T-helper 2 cell (primary cell): ENCODE measurements around the gene ALKBH8.
"Not testable (repeated sequence)": the region's sequence is repeated elsewhere in the genome, so short reads cannot be mapped to it uniquely, and the experiment has no call there.

Experiments
- DNase-seq, 5 experiments: peaks; one replicate each; pipeline versions ENCODE4 v3.0.0 to v3.0.0-alpha.2; 2012 to 2022

ALKBH8 gene

DNA sequence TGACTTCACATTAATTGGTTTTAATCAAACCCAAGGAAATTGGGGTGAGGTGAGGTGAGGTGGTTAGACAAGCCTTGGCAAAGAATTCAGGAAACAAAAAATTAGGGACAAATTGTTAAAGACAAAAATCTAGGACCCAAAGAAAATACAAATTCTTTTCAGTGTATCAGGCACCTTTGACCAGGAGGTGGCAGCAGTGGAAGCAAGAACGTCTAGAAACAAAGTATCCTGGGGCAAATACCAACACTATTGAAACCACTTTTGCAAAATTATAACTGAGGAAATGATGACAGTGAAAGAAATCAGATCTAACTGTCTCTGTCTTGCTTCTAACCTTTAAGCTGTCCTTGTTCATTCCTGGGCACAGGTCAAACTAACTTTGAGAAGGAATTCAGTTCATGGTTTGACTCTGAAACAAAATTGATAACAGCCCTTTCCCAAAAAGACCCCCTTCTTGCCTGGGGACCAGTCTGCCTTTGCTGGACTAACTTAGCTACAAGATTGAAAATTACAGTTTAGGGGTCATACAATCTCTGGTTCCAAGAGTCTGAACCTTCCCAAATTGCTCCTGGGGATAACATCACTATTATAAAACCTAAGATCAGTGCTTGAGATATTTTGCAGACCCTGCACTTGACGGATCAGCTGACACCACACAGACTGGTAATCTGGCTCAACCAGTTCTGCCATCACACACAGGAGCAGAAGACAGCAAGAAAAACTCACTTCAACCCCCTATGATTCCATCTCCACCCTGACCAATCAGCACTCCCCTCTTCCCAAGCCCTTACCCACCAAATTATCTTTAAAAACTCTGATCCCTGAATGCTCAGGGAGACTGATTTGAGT is 11.2 kb upstream of the ALKBH8 start:
- DNase-seq, result peak in 2 of 5 experiments; percentile 24 to 52

DNA sequence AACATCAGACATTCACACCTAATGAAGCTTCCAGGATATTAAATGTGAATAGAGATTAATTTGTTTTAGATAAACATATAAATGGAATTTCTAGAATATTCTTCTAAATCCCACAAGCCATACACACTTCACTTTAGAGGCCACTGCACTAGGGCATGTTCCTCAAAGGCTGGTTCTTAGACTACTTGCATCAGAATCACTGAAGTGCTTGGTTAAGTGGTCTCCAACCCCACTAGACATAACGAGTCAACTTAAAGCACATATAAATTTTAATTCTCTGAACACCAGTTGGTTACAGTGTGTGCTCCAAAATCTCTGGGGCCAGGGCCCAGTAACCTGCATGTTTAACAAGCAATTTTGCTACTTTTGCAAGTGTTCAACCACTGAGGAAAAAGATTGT is 7.9 kb upstream of the ALKBH8 start:
- DNase-seq, result no peak

- no peak for DNase-seq
These were observed 4.5 kb upstream of the ALKBH8 start for GRCh38 chr11:107570015-107570414.

- DNase-seq, result no peak
These were observed 2.3 kb upstream of the ALKBH8 start for GRCh38 chr11:107567739-107568335.

DNA sequence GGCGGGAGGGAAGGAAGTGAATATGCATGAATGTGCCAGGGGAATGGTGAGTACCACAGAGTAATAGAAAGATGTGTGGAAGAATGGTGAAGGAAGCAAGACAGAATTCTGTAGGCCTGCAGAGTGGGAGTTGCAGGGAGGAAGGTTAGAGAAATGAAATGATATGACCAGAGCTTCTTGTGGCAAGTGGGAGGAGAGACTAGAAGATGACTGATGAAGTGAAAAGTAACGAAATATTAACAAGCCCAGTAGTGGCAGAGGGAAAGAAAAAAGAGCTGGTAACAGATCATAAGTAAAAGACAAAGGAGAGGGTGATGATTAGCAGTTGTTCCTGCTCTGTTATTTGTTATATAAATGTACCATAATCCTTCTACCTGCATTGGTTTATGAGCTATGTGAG is 1.0 kb upstream of the ALKBH8 start:
- DNase-seq, result no peak

DNA sequence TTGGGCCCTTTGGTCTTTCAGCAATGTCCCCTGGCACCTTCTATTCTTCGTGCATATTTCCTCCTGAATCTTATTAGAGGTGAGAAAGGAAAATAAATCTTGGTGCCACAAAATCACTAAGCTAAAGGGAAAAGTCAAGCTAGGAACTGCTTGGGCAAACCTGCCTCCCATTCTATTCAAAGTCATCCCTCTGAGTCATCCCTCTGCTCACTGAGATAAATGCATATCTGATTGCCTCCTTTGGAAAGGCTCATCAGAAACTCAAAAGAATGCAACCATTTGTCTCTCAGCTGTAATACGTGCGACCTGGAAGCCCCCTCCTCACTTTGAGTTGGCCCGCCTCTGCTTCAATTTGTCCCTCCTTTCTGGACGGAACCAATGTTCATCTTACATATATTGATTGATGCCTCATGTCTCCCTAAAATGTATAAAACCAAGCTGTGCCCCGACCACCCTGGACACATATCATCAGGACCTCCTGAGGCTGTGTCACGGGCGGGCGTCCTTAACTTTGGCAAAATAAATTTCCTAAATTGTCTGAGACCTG is 493 bp upstream of the ALKBH8 start:
- not testable (repeated sequence) for DNase-seq

DNA sequence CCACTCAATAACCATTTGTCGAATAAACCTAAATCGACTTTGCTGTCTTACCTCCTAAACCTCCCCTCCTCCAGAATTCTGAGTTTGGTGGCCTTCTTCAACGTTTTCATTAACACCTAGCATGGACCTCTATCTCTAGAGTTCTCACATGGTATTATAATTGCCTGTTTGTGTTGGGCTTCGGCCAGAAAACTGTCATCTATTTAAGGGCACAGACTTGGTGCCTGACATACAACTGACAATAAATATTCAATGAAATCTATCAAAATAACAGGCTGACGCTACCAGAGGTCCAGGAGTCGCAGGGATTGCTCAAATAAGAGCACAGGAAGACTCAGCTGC is 687 bp downstream of the ALKBH8 start:
- no peak for DNase-seq

GRCh38 chr11:107563702-107564101 is 1.8 kb downstream of the ALKBH8 start:
- DNase-seq, result peak in 2 of 5 experiments; percentile 9 to 65

GRCh38 chr11:107562647-107563208 is 2.8 kb downstream of the ALKBH8 start:
- DNase-seq, result no peak

DNA sequence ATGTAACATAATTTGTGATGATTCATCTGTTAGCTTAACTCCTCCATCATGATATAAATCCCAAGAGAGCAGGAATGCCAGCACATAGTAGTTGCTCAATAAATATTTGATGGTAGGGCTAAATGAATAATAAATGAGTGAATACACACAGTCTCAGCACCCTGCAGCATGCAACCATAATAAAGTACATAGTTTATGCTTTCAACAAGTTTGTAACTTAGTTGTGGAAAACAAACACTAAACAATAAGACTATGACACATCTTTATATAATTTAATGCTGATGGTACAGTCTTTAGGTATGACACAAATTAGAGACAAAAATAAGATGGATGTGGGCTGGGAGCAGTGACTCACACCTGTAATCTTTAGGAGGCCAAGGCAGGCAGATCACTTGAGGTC is 3.8 kb downstream of the ALKBH8 start:
- no peak for DNase-seq

- DNase-seq, result no peak
These were observed 15.2 kb downstream of the ALKBH8 start for GRCh38 chr11:107550304-107550703.

DNA sequence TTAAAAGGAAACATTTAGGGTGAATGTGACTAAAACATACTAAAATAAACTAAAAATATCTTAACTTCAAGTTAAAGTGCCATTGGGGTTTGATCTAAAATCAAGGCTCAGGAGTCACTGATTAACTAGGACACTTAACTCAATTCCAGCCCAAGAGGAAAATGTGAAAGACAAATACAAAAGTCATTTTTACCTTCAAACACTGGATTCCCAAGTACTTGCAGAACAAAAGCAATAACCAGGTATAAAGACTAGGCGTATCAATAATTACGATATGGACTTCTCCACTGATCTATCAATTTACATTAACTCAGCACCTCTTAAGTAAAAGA is 15.6 kb downstream of the ALKBH8 start:
- DNase-seq, result no peak

GRCh38 chr11:107549253-107549953 is 16.1 kb downstream of the ALKBH8 start:
- DNase-seq, result peak in 1 of 5 experiments; percentile 43

DNA sequence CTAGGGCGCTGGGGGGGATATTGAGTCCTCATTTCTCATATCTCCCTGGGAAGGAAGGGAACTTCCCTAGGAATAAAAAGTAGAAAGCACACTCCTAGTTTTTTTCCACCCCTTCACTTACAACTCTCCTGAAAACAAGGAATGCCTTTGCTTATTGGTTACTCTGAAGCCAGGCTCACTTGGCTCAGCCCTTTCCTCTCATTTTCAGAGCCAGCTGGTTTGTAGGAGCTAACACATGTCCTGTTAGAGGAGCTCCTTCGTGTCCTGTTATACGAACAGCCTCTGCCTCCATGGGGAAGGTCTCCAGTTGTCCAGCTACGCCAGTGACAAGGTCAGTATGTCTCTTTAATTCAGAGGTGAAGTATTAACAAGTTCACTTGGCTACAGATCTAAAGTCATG is 17.6 kb downstream of the ALKBH8 start:
- no peak for DNase-seq

GRCh38 chr11:107545101-107545514 is 20.4 kb downstream of the ALKBH8 start:
- DNase-seq, result no peak

DNA sequence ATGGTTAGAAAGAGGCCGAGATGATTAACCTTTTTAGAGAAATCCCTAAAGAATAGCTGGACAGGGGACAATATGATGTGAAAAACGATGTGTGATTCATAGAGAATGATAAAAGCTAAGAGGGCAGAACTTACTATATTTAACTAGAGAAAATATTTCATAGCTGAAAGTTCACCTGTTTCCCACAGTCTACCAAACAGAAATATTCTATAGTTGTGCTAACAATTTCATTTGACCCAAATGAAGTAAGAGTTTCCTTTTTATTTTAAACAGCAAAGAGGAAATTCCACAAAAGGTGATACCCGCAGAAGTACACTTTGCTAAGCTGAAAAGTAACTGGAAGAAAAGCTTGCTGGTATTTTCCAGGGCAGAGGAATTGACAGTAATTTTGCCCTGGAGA is 26.7 kb downstream of the ALKBH8 start:
- DNase-seq, result no peak

DNA sequence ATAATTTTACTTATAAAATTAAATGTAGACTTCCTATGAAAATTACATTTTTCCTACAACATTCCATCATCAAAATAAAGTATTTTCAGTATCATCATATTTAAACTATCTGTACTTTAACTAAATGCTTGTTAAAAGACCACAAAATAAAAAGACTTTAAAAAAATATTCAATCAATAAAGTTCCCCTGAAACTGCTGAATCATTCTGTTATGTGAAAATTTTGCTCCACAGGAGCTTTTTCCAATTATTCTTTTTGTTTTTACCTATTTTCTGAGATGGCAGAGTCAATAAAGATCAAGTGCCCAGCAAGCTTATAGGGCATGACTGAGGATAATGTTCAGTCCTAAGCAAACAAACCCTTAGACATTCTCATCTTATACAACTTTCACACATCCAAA is 27.3 kb downstream of the ALKBH8 start:
- no peak for DNase-seq

DNA sequence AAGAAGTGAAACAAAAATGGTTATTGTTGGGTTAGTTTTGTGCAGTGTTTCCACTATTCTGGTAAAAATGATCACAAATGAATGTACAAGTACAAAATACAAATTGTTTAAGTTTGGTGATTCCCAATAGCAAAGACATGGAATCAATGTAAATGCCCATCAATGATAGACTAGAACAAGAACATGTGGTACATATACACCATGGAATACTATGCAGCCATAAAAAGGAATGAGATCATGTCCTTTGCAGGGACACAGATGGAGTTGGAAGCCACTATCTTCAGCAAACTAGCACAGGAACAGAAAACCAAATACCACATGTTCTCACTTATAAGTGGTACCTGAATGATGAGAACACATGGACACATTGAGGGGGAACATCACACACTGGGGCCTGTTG is 28.4 kb downstream of the ALKBH8 start:
- not testable (repeated sequence) for DNase-seq

- no peak for DNase-seq
These were observed 39.3 kb downstream of the ALKBH8 start for GRCh38 chr11:107526197-107526596.

GRCh38 chr11:107508858-107509244 is 56.7 kb downstream of the ALKBH8 start:
- no peak for DNase-seq

DNA sequence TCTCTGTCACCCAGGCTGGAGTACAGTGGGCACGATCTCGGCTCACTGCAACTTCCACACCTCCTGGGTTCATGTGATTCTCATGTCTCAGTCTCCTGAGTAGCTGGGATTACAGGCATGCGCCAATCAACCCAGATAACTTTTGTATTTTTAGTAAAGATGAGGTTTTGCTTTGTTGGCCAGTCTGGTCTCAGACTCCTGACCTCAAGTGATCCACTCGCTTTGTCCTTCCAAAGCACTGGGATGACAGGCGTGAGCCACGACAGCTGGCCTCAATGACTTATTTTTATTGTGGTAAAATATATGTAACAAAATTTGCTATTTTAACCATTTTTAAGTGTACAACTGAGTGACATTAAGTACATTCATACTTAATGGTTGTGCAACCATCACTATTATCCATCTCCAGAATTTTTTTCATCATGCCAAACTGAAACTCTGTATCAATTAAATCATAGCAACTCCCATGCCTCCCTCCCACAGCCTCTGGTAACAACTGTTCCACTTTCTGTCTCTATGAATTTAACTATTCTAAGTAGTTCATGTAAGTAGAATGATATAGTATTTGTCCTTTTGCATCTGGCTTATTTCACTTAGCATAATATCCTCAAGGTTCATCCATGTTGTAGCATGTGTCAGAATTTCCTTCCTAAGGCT is 57.2 kb downstream of the ALKBH8 start:
- no peak for DNase-seq

DNA sequence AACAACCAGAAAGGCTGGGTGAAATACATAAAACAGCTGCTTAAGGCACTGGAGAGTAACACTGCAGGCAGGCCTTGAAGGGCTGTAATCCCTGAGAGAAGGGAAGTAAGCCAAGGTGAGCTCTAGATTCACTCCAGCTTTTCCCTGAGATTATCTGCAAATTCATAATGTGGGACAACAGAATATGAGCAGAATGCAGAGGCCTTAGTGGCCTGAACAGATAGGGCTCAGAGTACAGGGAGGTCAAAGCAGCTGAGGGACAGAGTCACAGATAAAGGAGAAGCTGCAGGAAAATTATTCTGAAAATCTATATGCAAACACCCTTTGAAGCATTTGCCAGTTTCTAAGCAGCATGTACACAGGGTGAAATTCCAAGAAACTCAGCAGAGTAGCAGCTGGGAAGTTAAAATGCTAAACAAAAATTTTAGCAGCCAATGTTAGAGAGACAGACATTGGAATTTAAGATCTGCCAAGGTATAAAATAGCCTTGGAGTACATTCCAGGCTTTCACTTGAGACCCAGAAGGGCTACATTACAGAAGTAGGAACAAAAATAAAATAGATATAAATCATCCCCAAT is 59.8 kb downstream of the ALKBH8 start:
- no peak for DNase-seq
